ENCODE measurements around the gene AVPR2.

DNA sequence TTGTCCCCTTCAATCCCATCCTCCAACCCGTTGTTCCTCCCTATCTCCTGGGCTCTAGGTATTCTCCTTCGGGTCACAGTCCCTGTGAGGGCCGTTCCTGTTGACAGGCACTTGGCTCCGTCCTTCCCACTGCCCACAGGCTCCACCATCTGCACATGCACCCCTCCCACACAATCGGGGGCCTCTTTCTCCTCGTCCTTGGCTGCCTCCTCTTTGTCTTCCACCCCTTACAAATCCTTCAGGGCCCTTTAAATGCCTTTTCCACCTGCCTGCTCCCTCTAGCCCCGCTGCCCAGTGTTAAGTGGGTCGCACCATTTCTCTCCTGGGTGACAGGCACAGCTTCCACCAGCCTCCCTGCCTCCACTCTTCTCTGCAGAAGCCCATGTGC, 2.7 kb upstream of the AVPR2 start:
- TF ChIP-seq, protein P1, sequence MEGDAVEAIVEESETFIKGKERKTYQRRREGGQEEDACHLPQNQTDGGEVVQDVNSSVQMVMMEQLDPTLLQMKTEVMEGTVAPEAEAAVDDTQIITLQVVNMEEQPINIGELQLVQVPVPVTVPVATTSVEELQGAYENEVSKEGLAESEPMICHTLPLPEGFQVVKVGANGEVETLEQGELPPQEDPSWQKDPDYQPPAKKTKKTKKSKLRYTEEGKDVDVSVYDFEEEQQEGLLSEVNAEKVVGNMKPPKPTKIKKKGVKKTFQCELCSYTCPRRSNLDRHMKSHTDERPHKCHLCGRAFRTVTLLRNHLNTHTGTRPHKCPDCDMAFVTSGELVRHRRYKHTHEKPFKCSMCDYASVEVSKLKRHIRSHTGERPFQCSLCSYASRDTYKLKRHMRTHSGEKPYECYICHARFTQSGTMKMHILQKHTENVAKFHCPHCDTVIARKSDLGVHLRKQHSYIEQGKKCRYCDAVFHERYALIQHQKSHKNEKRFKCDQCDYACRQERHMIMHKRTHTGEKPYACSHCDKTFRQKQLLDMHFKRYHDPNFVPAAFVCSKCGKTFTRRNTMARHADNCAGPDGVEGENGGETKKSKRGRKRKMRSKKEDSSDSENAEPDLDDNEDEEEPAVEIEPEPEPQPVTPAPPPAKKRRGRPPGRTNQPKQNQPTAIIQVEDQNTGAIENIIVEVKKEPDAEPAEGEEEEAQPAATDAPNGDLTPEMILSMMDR (IDR thresholded peaks at IDR 0.05), result no peak
- TF ChIP-seq POLR2A (IDR thresholded peaks at IDR 0.05), result no peak

Measured in Peyer's patch (tissue), 4 donors.